Progenitor cell of endocrine pancreas (in vitro differentiated cells): ENCODE data around the gene PLD1. TPM values are rescaled to one million over a fixed set of nuclear protein-coding genes. Genes with fewer than 3 reads are reported as not detected.
"Not testable (repeated sequence)": the region's sequence is repeated elsewhere in the genome, so short reads cannot be mapped to it uniquely, and the experiment has no call there.

Experiments
- DNase-seq: peaks from one replicate; pipeline ENCODE4 v3.0.0; 2021; ENCODE audit warnings: low spot score; ENCODE audit not compliant: unreplicated experiment
- H3K27ac Mint-ChIP-seq: 2 replicates; pipeline ENCODE4 v1.8.0; 2021; ENCODE audit warnings: mild to moderate bottlenecking, moderate library complexity, mixed read lengths
- H3K27me3 Mint-ChIP-seq: 2 replicates; pipeline ENCODE4 v1.8.0; 2021; ENCODE audit warnings: mixed read lengths
- H3K36me3 Mint-ChIP-seq: 2 replicates; pipeline ENCODE4 v1.8.0; 2022; ENCODE audit warnings: mixed read lengths; ENCODE audit not compliant: insufficient read depth
- H3K4me1 Mint-ChIP-seq: 2 replicates; pipeline ENCODE4 v1.8.0; 2021; ENCODE audit warnings: low read depth, mixed read lengths
- H3K4me3 Mint-ChIP-seq: 2 replicates; pipeline ENCODE4 v1.8.0; 2021; ENCODE audit warnings: low read depth, mild to moderate bottlenecking, moderate library complexity, mixed read lengths
- H3K9me3 Mint-ChIP-seq: 2 replicates; pipeline ENCODE4 v1.8.0; 2021; ENCODE audit warnings: low read depth, mixed read lengths
- total RNA-seq: library from RNA; stranded (reverse); gene quantifications from 2 replicates; pipeline ENCODE4 v1.2.1, GENCODE V29; 2021
- TF ChIP-seq, protein P1 (sequence below): fragments of 200-600 bp; sonication (generic); IDR thresholded peaks from one replicate; pipeline ENCODE4 v1.5.0; 2021; ENCODE audit warnings: antibody characterized with exemption, mild to moderate bottlenecking; ENCODE audit not compliant: unreplicated experiment

Gene PLD1
- total RNA-seq, 1 donor from 2014 or later, result 143 TPM

DNA sequence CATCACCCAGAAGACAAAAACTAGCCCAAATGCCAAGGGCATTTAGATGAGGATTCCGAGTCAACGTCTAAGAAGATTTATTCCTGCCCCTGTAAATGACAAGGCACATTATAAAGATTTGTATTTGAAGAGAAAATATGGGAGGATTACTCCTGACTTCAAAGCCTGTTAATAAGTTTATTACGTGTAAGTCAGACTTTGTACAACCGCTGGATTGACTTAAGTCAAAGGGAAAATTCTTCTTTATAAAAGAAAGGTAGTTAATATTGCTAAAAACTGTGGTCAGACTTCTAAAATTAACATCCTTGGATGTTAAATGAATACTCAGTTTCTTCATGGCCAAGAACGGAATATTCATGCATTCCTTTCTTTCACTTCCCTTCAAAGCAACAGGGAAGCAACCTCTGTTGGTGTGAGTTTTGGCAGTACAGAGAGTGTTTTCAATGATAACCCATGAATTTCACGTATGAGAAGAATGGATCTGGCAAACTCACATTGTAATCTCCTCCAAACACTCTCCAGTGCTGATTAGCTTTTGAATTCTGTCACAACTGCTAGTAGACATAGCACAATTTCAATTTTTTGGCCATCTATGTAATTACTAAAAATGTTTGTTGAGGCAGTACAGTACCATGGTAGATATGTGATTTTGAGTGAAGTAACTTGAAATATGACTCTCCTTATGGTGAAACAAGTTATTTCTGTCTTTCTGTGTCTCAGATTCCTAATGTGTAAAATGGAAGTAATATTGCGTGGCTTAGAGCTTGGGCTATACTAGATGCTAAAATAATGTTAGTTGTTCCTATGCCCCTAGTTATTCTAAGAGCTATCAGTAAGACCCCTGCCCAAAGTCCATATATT, 62.0 kb downstream of the PLD1 start:
- Mint-ChIP-seq H3K27ac (no peak overlapping the region), H3K4me3 (no peak overlapping the region), H3K9me3 (peaks cover 8% of the 10 kb centered on the region), H3K4me1 (peaks cover 37% of the 10 kb centered on the region), H3K36me3 (peaks cover 29% of the 10 kb centered on the region), H3K27me3 (no peaks in the 10 kb centered on the region)
- no peak for DNase-seq
- TF ChIP-seq, protein P1, sequence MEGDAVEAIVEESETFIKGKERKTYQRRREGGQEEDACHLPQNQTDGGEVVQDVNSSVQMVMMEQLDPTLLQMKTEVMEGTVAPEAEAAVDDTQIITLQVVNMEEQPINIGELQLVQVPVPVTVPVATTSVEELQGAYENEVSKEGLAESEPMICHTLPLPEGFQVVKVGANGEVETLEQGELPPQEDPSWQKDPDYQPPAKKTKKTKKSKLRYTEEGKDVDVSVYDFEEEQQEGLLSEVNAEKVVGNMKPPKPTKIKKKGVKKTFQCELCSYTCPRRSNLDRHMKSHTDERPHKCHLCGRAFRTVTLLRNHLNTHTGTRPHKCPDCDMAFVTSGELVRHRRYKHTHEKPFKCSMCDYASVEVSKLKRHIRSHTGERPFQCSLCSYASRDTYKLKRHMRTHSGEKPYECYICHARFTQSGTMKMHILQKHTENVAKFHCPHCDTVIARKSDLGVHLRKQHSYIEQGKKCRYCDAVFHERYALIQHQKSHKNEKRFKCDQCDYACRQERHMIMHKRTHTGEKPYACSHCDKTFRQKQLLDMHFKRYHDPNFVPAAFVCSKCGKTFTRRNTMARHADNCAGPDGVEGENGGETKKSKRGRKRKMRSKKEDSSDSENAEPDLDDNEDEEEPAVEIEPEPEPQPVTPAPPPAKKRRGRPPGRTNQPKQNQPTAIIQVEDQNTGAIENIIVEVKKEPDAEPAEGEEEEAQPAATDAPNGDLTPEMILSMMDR, result no peak

DNA sequence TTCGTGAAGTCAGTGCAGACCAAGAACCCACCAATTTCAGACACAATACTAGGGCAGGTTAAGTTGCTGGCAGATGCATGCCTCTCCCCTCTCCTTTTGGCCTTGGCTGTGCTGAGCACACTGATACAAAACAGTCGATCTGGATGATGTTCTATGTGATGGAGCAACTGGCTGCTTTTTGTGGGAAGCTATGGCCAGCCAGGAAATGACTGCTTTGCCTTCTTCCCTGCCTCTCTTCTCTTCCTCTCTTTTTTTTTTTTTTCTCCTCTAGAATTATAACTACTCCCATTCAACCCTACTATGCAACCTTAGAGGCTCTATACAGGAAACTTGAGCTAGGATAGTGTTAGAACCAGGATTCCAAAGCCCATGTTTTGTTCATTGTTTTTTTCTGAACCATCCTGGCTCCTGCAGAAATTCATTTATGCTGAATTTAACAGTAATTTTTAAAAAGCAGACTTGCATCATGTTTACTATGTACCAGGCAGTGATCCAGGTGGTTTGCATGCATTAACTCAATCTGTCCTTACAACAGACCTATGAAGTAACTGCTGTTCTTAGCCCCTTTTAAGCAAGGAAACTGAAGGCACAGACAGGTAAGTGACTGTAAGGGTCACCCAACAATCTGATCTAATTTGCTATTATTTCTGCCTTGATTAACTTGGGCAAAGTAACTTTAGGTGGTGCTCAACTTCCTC, 62.9 kb downstream of the PLD1 start:
- Mint-ChIP-seq H3K9me3 (peaks cover 8% of the 10 kb centered on the region), H3K4me3 (no peak overlapping the region), H3K36me3 (peaks cover 29% of the 10 kb centered on the region), H3K4me1 (peaks cover 37% of the 10 kb centered on the region), H3K27me3 (no peaks in the 10 kb centered on the region), H3K27ac (no peak overlapping the region)
- DNase-seq, result no peak
- TF ChIP-seq, protein P1, result no peak

DNA sequence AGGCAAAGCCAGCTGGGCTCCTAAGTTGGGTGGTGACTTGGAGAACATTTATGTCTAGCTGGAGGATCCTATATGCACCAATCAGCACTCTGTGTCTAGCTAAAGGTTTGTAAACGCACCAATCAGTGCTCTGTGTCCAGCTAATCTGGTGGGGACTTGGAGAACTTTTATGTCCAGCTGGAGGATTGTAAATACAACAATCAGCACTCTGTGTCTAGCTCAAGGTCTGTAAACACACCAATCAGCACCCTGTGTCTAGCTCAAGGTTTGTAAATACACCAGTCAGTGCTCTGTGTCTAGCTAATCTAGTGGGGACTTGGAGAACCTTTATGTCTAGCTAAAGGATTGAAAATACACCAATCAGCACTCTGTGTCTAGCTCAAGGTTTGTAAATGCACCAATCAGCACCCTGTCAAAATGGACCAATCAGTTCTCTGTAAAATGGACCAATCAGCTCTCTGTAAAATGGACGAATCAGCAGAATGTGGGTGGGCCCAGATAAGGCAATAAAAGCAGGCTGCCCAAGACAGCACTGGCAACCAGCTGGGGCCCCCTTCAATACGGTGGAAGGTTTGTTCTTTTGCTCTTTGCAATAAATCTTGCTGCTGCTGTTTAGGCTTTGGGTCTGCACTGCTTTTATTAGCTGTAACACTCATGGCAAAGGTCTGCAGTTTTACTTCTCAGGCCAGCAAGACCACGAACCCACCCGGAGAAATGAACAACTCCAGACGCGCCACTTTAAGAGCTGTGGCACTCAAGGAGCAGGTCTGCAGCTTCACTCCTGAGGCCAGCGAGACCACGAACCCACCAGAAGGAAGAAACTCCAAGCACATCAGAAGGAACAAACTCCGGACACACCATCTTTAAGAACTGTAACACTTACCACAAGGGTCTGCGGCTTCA, 63.7 kb downstream of the PLD1 start:
- H3K27ac Mint-ChIP-seq, H3K27me3 Mint-ChIP-seq, H3K4me3 Mint-ChIP-seq, H3K9me3 Mint-ChIP-seq, DNase-seq: not testable (repeated sequence)
- peaks cover 37% of the 10 kb centered on the region for H3K4me1 Mint-ChIP-seq
- H3K36me3 Mint-ChIP-seq, result peaks cover 29% of the 10 kb centered on the region

DNA sequence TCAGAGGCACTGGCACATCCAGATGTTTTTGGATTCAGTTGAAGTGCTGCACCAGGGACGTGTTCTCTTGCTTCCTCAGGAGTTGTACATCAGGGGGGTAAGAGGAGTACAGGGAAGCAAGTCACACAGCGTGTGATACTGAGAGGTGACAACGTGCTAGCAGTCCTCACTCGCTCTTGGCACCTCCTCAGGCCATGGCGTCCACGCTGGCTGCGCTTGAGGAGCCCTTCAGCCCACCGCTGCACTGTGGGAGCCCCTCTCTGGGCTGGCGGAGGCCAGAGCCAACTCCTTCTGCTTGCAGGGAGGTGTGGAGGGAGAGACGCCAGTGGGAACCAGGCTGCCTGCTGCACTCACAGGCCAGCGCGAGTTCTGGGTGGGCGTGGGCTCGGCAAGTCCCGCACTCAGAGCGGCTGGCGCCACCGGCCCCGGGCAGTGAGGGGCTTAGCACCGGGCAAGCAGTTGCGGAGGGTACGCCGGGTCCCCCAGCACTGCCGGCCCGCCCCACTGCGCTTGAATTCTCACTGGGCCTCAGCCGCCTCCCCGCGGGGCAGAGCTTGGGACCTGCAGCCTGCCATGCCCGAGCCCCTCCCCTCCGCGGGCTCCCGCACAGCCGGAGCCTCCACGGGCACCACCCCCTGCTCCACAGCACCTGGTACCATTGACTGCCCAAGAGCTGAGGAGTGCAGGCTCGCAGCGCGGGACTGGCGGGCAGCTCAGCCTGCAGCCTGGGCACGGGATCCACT, 64.5 kb downstream of the PLD1 start:
- H3K9me3 Mint-ChIP-seq, result peaks cover 8% of the 10 kb centered on the region
- no peaks in the 10 kb centered on the region for H3K27me3 Mint-ChIP-seq
- H3K36me3 Mint-ChIP-seq, result peaks cover 28% of the 10 kb centered on the region
- H3K4me1 Mint-ChIP-seq, result peaks cover 43% of the 10 kb centered on the region
- DNase-seq, result no peak
- TF ChIP-seq, protein P1, result no peak
- no peak overlapping the region for H3K4me3 Mint-ChIP-seq
- H3K27ac Mint-ChIP-seq, result no peak overlapping the region

DNA sequence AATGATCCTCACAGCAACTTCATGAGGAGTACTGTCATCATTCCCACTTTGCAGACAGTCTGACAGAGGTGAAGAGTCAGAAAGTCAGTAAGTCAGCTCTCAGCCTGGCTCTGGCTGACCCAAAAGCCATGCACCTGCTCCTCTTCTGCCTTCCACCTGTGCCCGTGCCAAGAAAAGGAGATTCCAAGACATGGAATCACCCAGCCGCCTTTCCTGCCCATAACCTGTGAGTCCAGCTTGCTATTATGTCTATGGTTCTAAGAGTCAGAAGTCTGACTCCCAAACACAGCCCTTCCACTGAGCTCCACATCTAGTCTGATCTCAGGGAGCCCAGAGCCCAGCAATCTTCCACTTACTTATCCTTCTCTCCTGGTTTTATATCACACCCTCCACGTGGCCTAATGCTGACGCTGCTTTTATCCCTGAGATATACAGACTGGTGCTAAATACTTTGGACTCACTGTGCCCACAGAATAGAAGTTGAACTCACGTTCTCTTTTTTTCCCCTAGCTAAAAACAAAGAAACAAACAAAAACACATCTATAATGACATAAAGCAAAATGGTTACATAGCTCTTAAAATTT, 66.0 kb downstream of the PLD1 start:
- no peak overlapping the region for H3K4me3 Mint-ChIP-seq
- H3K9me3 Mint-ChIP-seq, result peaks cover 8% of the 10 kb centered on the region
- no peak for DNase-seq
- H3K27ac Mint-ChIP-seq, result peak overlapping the region; percentile 11
- peaks cover 26% of the 10 kb centered on the region for H3K36me3 Mint-ChIP-seq
- H3K4me1 Mint-ChIP-seq, result peaks cover 43% of the 10 kb centered on the region
- no peaks in the 10 kb centered on the region for H3K27me3 Mint-ChIP-seq
- TF ChIP-seq, protein P1, result no peak
